COLO668 (cell line): ENCODE measurements around the gene ZBTB7B.

Experiments
- DNase-seq: peaks from one replicate; lab custom pipeline; 2025; ENCODE audit not compliant: unreplicated experiment; lab: John Stamatoyannopoulos, UW

The ZBTB7B gene

DNA sequence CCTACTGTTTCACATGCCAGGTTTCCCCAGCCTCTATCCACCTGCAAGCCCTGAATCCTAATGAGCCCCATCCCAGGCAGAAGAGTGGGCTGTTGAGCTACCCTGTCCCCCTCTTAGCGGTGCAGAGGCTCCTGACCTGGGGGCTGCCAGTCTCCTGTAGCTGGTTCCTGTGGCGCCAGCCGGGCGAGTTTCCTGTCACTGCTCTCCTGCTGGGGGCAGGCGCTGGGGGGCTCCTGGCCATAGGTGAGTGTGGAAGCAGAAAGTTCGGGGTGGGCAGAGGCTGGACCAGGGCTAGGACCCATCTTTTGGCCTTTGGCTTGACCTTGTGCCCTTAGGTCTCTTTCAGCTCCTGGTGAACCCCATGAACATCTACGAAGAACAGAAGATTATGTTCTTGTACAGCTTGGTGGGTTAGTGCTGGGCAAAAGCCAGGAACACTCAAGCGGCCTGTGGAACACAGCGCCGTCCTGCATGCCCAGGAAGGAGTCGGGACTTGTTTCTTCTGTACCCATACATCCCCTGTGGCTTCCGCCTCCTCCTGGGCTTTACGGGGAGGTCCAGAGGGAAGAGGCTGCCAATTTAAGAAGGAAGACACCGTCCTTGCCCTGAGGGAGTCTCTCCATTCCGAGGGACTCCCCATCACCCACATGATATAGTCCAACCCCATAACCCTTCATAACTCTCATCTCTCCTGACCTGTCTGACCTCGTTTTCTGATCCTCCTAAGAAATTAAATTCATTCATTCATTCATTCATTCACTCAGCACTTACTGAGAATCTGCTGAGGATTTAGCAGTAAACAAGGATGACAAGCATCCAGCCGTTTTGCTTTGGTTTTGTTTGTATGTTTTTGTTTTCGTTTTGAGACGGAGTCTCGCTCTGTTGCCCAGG lies 32.0 kb downstream of the ZBTB7B start:
- no peak for DNase-seq

DNA sequence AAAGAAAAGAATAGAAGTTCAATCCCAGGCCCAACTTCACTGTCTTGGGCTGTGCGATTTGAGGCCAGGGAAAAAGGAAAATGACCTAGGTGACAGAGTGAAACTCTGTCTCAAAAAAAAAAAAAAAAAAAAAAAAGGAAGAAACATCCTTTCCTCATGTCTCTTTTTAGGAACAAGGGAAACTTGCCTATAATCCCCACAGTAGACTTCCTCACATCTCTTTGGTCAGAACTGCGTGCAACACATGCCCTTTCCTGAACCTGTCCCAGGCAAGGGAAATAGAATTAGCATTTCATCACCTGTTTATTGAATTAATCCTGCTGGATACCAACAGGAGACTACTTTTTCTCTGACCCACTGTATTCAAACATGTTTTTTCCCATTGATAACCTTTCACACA lies 33.3 kb downstream of the ZBTB7B start:
- no peak for DNase-seq

DNA sequence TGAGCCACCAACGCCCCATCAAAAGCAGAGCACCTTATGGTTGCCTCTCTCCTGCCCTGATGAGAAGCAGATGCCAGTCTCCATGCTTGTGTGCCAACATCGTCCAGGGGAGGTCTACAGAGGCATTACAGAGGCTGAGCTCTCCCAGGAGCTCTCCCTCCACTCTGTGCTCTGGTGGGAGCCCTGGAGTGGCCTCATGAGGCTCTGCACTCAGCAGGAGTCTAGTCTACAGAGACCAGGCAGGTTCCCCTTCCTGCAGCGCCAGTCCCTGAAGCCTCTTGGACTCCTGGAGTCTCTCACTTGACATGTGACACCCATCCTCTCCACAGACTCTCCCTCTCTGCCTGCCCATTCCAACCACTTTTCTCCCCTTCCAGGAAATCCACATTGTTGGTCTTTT lies 34.4 kb downstream of the ZBTB7B start:
- DNase-seq: no peak

DNA sequence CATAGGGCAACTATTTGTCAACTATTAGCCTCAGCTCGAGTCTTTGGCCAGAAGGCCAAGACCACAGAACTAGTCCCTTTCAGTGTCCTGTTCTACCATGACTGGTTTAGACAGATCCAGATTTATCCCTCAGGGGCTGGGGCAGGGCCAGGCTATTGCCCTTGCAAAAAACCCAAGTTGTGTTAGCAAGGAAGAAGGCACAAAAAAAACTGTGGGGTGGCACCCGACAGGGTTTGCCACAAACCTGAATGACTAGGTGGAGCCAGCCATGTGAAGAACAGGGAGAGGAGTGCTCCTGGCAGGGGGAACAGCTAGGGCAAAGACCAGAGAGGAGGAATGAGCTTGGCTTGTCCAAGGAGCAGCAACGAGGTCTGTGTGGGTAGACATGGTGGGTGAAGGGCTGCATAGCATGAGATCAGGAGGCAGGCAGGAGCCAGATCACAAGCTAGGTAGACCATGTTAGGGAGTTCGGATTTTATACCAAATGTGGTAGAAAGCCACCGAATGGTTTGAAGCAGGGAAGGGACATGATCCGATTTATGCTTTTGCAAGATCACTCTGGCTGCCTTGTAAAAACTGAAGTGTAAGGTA lies 35.3 kb downstream of the ZBTB7B start:
- DNase-seq: no peak

DNA sequence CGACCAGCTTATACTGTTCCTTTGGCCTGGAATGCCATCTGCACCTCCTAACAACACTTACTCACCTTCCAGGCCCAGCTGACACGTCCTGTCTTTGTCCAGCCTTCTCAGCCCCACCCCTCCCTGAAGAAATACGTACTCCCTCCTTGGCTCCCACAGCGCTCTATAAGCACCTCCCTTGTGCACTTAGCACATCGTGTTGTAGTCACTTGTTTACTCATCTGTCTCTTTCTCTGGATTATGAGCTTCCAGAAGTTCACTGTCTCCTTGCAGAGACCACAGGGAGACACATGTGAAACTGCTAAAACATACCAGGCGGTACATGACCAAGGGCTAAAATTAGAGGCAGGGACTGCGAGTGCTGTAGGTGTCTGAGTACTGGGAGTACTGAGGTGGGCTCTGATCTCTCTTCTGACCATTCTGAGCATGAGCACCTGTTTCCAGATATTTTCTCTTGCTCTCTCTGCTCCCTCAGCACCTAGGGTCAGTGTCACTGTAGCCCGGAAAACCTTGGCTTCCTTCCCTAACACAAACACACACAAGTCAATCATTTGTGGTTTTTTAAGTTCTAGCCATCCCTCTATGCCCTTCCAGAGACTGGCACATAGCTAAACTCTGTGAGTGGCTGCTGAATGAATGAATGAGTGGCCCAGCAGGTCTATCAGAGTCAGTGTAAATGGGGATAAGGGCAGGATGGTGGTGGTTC lies 36.2 kb downstream of the ZBTB7B start:
- DNase-seq: no peak

DNA sequence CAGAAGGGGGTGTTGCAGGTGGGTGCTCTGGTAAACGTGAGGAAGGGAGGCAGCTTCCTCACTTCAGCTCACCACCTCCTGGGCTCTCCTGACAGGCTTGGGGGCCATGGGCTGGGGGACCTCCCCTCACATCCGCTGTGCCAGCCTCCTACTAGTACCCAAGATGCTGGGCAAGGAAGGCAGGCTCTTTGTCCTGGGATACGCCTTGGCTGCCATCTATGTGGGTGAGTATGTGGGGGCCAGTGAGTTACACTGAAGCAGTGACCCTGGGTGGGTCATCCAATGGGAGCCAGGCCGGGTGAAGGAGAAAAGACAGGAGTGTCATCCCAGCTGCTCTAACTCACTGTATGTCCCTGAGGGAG lies 36.7 kb downstream of the ZBTB7B start:
- no peak for DNase-seq

DNA sequence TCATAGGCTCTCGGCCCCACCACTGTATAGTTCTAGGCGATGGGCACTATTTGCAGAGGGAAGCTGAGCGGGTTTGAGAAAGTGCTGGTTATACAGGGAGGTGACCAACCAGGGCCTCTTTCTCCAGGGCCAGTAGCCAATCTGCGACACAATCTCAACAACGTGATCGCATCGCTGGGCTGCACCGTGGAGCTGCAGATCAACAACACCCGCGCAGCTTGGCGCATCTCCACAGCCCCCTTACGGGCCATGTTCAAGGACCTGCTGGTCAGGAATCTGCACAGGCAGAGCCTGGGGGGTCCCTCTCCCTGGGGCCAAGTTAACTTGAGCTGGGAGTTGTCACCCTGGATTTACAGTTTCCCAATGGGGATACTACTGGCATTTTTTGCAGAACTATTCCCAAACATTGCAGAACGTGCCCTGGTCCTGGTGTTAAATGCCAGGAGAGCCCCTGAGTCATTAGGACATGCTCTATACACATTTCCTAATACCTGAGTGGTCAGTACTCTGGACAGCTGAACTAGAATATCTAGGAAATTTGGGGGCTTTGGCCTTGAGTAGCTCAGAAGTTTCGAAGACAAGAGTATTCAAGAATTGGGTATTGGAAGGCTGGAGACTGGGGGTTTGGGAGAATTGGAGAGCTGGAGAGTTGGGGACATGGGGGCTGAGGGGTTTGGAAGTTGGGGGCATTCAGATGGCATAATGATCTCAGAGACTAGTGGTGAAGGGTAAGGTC lies 37.9 kb downstream of the ZBTB7B start:
- DNase-seq: no peak

DNA sequence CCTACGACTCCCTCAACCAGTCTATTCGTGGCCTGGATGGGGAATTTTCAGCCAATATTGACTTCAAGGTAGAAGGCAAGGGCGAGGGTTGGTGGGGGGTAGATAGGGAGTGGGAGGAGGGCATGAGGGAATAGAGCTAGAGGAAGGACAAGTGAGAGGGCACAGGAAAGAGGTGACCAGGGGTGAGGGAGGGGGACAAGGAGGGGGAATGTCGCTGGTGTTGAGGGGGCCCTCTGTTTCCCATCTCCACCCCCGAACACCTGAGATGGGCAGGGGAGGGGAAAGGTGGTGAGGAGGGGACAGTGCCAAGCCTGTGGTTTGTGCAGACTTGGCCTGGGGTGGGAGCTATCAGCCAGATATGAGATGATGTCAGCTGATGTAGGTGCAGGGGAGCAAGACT lies 40.2 kb downstream of the ZBTB7B start:
- DNase-seq: no peak

DNA sequence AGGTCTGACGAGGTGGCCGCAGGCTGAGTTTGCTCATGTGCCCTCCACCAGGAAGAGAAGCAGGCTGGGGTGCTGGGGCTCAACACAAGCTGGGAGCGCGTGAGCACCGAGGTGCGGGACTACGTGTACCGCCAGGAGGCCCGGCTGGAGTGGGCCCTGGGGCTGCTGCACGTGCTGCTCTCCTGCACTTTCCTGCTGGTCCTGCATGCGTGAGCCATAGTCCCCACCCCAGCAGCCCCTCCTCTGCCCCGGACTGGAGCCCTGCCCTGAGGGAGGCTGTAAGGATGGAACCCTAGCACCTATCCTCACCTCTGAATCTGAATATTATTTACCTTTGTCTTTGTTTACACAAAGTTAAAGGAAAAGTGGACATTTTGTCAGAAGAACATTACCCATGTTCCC lies 40.7 kb downstream of the ZBTB7B start:
- DNase-seq: peak; percentile 18

DNA sequence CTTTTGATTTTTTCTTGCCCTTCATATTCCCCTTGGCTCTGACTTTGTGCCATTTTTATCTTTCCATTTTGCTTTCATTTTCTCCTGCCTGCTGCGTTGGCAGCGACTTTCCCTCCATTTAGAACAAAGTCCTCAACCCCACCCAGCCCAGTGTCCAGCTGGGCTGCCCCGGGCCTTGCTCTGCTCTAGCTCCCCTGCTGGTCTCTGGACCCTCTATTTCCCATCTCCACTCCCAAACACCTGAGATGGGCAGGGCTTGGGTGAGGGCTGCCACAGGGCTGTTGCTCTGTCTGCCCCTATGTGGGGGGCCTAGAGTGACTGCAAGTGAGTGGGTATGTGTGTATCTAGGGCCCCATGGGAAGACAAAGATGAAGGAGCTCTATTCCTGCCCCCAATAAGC lies 41.2 kb downstream of the ZBTB7B start:
- no peak for DNase-seq

DNA sequence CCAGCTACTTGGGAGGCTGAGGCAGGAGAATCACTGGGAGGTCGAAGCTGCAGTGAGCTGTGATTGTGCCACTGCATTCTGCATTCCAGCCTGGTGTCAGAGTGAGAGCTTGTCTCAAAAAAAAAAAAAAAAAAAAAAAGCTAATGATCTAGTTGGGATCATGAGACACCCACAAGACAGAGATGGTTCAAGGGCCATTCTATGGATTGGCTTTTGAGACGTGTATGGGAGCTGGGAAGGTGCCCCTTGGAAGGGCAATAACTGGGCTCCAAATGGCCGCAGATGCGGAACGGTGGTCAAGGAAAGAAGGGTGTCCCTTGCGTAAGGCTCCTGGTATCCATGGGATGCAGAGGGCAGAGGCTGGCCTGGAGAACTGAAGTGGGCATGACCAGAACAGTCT lies 41.8 kb downstream of the ZBTB7B start:
- DNase-seq: no peak

DNA sequence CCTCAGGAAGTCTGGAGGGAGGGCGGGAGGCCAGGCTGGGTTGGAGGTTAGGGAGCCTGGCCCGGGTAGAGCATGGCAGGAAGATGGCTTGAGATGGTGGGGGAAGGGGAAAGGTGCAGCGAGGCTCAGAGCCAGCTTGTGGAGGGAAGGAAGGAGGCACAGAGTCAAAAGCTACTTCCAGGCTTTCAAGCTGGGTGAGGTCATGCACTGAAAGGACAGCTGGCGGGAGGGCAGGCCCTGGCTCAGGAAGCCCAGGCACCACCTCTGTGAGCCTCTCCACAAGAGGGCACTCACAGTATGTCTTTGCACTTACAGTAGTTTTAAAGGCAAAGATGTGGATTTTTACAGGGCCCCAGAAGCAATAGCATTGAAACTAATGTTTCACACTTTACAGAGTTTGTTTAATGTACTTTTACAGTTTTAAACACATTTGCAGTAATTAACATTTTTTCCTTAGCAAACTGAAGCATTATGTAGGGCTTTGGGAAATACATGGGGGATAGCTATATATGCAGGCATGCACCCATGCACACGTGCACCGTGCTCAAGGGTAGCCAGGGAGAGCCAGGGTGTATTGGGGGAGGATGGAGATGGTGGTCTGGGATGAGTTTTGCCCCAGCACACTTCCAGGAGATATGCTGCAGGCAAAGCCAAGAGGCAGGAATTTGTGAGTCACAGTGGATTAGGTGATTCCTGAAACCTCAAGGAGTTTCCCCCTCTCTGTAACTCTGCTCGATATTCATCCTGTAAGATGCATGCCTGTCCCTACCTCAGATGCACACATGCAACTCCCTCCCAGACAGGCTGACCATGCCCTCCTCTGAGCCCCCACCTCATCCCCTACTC lies 42.4 kb downstream of the ZBTB7B start:
- peak; percentile 82 for DNase-seq

DNA sequence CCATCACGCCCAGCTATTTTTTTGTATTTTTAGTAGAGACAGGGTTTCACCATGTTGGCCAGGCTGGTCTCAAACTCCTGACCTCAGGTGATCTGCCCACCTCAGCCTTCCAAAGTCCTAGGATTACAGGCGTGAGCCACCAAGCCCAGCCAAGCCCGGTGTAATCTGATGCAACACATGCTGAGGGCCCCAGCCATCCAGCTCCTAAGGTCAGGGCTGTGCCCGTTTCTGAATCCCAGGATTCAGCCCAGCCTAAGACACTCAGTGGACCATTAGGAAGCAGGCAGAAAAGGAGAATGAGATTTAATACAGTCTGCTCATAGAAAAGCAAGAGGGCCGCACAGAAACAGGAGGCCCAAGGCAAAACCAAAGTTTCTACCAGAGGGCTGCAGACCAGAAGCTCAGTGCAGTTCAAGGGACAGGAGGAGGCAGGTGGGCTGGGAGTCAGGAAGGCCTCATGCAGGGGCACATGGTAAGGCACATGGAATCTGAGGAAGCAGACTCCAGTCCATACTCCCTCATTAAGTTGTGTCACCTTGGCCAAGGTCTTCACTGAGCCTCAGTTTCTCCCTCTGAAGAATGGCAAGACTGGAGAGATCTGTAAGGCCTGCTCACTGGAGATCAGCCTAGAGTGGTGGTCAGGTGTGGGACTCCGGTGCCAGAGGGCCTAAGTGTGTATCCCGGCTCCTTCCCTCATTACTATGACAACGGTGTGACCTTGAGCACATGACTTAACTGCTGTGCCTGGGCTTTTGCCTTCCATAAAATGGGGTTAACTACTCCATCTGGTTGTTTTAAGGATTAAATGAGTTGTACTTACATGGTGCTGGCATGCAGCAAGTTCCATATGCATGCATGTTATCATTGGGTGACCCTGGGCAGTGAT lies 46.1 kb downstream of the ZBTB7B start:
- DNase-seq: no peak

DNA sequence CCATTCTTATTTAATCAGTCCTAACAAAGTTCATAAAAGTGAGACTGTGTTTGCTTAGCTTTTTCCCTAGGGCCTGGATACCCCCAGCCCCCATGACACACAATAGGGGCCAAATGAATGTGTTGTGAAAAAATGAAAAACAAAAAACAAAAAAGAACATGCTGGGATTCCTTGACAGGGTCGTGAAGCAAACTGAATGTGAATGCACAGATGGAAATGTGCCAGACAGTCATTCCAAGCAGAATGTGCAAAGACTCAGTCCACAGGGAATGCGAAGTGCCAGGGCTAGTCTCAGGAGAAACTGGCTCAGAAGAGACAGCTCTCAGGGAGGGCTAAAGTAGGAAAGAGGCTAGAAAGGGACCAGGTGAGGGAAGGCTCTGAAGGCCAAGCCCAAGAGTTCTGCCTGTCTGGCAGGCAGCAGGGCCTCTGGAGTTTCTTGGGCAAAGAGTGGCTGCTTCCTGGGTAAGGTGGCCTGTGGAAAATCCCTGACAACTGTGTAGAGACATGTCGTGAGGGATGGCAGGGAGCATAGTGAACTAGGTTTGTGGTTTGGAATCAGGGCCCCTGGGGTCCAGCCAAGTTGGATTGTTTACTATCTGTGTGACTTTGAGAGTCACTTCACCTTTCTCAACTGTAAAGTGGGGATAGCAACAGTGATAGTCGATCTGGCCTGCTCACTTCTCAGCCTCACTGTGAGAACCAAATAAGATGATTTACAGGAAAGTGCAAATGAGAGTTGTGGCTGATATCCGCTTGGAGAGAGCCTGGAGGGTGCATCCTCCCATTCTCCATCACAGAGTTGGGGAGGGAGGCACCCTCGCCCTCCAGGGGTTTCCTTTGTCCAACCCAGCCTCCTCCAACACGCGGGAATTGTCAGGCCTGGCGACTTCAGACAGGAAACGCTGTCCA lies 47.3 kb downstream of the ZBTB7B start:
- no peak for DNase-seq

DNA sequence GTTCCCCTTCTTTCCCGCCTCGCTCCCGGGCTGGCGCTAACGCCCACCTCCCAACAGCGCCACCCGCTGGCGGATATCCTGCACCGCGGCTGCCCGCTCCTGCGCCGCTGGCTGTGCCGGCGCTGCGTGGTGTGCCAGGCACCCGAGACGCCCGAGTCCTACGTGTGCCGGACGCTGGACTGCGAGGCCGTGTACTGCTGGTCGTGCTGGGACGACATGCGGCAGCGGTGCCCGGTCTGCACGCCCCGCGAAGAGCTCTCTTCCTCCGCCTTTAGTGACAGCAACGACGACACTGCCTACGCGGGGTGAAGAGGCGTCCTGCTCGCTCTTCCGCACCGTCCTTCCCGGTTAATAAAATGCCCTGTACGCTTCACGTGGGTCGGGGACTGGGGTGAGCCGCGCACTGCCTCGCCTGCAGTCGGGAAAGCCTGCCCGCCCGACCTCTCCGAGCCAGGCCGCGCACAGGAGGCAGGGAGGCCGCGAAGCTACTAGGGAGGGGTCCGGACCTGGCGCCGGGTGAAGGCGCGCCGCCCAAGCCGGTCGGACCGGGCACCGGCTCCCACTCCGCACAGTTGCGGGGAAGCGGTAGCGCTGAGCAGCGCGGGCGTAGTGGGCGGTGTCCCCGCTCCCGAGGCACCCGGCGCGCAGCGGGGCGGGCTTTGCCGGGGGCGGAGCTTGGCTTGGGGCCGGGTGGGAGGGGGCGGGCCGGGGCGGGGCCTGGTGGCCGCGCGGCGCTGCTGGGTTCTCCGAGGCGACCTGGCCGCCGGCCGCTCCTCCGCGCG lies 48.1 kb downstream of the ZBTB7B start, which contains the start of gene ADAM15:
Gene ADAM15 (plus strand): TSS at position 757 of the 782 bp plus-strand sequence. CDS start 71 bp downstream, outside the sequence.
- DNase-seq: peak; percentile 90

DNA sequence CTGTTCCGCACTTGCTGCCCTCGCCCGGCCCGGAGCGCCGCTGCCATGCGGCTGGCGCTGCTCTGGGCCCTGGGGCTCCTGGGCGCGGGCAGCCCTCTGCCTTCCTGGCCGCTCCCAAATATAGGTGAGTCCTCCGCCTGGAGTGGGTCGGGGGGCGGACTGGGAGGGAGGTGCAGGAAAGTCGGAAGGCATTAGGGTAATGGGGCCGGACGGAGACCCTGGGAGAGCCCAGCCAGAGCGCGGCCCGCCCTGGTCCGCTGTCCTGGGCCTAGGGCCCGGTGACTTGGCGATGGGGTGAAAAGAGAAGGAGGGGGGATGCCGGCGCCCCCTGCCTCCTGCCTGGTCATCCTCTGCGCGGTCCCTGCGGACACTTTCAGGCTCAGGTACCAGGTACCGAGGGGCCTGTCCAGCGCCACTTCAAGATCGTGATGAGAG lies 48.8 kb downstream of the ZBTB7B start:
- no peak for DNase-seq

DNA sequence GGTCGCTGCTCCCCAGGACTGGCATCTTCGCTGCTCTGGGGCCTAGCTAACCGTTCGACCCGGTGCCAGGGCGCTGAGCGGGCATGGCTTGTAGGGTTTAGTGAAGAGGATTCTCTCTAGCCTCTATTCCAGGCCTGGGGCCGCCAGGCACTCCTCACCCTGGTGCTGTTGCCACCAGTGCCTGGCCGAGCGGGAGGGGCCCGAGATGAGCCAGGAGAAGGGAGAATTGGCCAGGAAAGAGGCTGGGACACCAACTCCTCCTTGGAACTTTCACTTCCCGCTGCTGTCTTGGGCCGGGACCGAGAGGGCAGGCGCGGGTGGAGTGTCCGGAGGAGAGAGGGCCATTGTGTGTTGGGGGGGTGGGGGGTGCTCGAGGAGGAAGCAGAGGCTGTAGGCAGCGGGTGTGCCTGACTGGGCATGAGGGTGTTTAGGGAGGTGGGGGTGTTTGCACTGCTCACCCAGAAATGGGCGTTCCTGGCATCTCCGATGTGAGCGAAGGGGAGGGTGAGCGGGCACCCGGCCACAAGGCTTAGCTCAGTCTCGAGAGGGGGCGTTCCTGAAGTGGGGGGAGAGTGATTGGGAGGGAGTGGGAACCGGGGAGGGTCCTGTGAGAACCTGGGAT lies 49.3 kb downstream of the ZBTB7B start:
- DNase-seq: peak; percentile 53
